Measurements from ENCODE around the gene UQCR11.

Gene UQCR11

GRCh38 chr19:1584500-1585242 lies 20.6 kb downstream of the UQCR11 start:
- Histone ChIP-seq H3K79me2 (ENCODE audit: control insufficient read depth, low read length) (peaks cover 52% of the 10 kb centered on the region), H3K9me2 (replicated peaks; ENCODE audit: control insufficient read depth, low read length) (no peaks in the 10 kb centered on the region), H3F3A (ENCODE audit: control insufficient read depth, insufficient read depth) (no peaks in the 10 kb centered on the region; the same call in 1 of the 2 replicates), H3K36me3 (ENCODE audit: control insufficient read depth, low read length) (peaks cover 65% of the 10 kb centered on the region), H3K9me3 (ENCODE audit: control insufficient read depth, insufficient read depth, low read length) (no peaks in the 10 kb centered on the region), H3K27ac (ENCODE audit: low read depth, low read length) (no peak overlapping the region), H3K27me3 (ENCODE audit: control insufficient read depth, low read length) (no peaks in the 10 kb centered on the region), H3K4me3 (ENCODE audit: low read length) (no peak overlapping the region), H3K4me1 (ENCODE audit: control insufficient read depth, low read length) (no peaks in the 10 kb centered on the region), H3K4me2 (ENCODE audit: low read length) (no peak overlapping the region), H4K20me1 (ENCODE audit: control insufficient read depth, insufficient read depth, low read depth, low read length) (peaks cover 9% of the 10 kb centered on the region; the same call in 1 of the 2 replicates)
- TF ChIP-seq EZH2phosphoT487 (IDR thresholded peaks at IDR 0.05; ENCODE audit: borderline replicate concordance, low read length) (no peak), CTCF (IDR thresholded peaks at IDR 0.05; ENCODE audit: low read depth, low read length, poor library complexity, severe bottlenecking) (no peak)

- Histone ChIP-seq H3K36me3 (ENCODE audit: control insufficient read depth, low read length) (peaks cover 74% of the 10 kb centered on the region), H4K20me1 (ENCODE audit: control insufficient read depth, insufficient read depth, low read depth, low read length) (peaks cover 7% of the 10 kb centered on the region; the same call in 1 of the 2 replicates), H3K9me2 (replicated peaks; ENCODE audit: control insufficient read depth, low read length) (no peaks in the 10 kb centered on the region), H3K27me3 (ENCODE audit: control insufficient read depth, low read length) (no peaks in the 10 kb centered on the region), H3K9me3 (ENCODE audit: control insufficient read depth, insufficient read depth, low read length) (no peaks in the 10 kb centered on the region), H3K4me1 (ENCODE audit: control insufficient read depth, low read length) (no peaks in the 10 kb centered on the region), H3K27ac (ENCODE audit: low read depth, low read length) (no peak overlapping the region), H3K4me2 (ENCODE audit: low read length) (no peak overlapping the region), H3K4me3 (ENCODE audit: low read length) (no peak overlapping the region), H3F3A (ENCODE audit: control insufficient read depth, insufficient read depth) (no peaks in the 10 kb centered on the region), H3K79me2 (ENCODE audit: control insufficient read depth, low read length) (peaks cover 28% of the 10 kb centered on the region)
- no peak for TF ChIP-seq CTCF (IDR thresholded peaks at IDR 0.05; ENCODE audit: low read depth, low read length, poor library complexity, severe bottlenecking)
- TF ChIP-seq EZH2phosphoT487 (IDR thresholded peaks at IDR 0.05; ENCODE audit: borderline replicate concordance, low read length) = no peak
Observed at GRCh38 chr19:1582201-1582600, 23.1 kb downstream of the UQCR11 start.

GRCh38 chr19:1580957-1581356 lies 24.3 kb downstream of the UQCR11 start:
- TF ChIP-seq CTCF (IDR thresholded peaks at IDR 0.05; ENCODE audit: low read depth, low read length, poor library complexity, severe bottlenecking) (no peak), EZH2phosphoT487 (IDR thresholded peaks at IDR 0.05; ENCODE audit: borderline replicate concordance, low read length) (no peak)
- Histone ChIP-seq H3K27me3 (ENCODE audit: control insufficient read depth, low read length) (no peaks in the 10 kb centered on the region), H3K79me2 (ENCODE audit: control insufficient read depth, low read length) (peaks cover 17% of the 10 kb centered on the region), H4K20me1 (ENCODE audit: control insufficient read depth, insufficient read depth, low read depth, low read length) (0 out of 2 replicates have a peak, but pooled peaks cover 3% of the 10 kb centered on the region), H3K9me3 (ENCODE audit: control insufficient read depth, insufficient read depth, low read length) (no peaks in the 10 kb centered on the region), H3K27ac (ENCODE audit: low read depth, low read length) (no peak overlapping the region), H3F3A (ENCODE audit: control insufficient read depth, insufficient read depth) (no peaks in the 10 kb centered on the region), H3K36me3 (ENCODE audit: control insufficient read depth, low read length) (peaks cover 76% of the 10 kb centered on the region), H3K4me2 (ENCODE audit: low read length) (no peak overlapping the region), H3K9me2 (replicated peaks; ENCODE audit: control insufficient read depth, low read length) (no peaks in the 10 kb centered on the region), H3K4me3 (ENCODE audit: low read length) (no peak overlapping the region), H3K4me1 (ENCODE audit: control insufficient read depth, low read length) (no peaks in the 10 kb centered on the region)
